NCI-H524 treated with DMSO at 0.1 percent for 48 hours (cell line): Measurements from ENCODE around the gene MYNN.
A peak's percentile ranks its signal among the peaks of the same experiment; 100 is the strongest.
"Not testable (repeated sequence)": the region's sequence is repeated elsewhere in the genome, so short reads cannot be mapped to it uniquely, and the experiment has no call there.

ENCODE experiments used
- DNase-seq: peaks from one replicate; lab custom pipeline; 2025; lab: John Stamatoyannopoulos, UW

The MYNN gene

DNA sequence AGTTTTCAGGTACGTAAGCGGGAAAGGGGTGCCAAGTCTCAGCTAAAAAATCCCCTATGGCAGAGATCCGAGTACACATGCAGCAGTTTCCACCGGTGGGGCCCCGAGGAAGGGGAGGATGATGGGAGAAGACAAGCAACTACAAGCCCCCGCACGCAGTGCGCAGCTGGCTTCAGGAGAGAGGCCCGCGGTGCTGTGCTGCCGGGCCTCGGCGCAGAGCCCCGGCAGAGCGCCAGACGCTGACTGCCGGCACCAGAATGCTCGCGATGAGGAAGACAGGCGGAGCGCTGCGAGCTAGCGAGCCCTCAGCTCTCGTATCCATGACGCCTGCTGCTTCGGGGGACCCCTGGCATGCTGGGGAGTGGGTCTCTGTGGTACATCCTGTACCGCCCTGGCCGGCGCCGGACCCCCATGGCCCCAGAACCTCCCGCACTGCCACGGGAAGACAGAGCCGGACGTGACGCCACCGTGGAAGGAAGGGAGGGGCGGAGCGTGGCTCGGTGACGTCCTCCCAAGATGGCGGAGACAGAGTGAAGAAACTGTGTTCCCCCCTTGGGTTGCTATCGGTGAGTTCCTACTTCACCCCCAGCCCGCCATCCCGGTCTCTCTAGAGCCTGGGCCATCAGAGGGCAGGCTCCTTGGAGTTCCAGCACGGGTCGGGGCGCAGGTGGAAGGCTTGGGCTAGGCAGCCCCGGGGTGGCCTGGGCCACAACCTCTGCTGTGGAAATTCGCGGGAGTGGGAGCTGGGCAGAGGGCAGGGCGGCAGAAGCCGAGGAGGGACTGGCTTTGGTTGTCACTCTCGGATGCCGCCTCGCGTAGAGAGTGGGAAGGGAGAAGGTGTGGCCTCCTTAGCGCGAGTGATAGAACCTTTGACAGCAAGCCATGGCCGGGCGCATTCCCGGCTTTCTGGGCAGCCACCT is at the start of gene MYNN:
Gene MYNN (plus strand): TSS at position 500 of the 920 bp plus-strand sequence. CDS start 900 bp downstream, outside the sequence.
- DNase-seq: peak; percentile 69

DNA sequence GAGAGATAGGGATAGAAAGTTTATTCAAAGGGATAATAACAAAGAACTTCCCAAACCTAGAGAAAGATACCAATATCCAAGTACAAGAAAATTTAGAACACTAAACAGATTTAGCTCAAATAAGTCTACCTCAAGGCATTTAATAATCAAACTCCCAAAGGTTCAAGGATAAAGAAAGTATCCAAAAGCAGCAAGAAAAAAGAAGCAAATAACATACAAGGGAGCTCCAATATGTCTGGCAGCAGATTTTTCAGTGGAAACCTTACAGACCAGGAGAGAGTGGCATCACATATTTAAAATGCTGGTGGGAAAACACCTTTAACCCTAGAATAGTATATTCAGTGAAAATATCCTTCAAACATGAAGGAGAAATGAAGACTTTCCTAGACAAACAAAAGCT is 41.3 kb upstream of the MYNN start:
- not testable (repeated sequence) for DNase-seq

DNA sequence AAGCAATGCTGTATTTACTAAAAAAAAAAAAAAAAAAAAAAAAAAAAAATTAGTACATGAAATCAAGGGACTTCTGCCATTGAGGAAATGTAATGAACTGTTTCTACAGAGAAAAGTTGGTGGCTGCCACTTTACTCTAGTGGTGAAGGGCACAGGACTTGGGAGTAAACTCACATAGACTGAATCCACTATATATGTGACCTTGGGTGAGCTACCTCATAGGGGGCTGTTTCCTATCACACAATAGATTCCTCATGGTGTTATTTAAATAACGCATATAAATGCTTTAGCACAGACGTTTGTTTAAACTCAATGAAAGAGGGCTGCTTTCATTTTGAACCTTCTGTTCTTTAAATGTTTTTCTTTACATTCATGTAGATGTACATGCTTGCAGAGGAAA is 34.1 kb upstream of the MYNN start:
- DNase-seq: no peak

DNA sequence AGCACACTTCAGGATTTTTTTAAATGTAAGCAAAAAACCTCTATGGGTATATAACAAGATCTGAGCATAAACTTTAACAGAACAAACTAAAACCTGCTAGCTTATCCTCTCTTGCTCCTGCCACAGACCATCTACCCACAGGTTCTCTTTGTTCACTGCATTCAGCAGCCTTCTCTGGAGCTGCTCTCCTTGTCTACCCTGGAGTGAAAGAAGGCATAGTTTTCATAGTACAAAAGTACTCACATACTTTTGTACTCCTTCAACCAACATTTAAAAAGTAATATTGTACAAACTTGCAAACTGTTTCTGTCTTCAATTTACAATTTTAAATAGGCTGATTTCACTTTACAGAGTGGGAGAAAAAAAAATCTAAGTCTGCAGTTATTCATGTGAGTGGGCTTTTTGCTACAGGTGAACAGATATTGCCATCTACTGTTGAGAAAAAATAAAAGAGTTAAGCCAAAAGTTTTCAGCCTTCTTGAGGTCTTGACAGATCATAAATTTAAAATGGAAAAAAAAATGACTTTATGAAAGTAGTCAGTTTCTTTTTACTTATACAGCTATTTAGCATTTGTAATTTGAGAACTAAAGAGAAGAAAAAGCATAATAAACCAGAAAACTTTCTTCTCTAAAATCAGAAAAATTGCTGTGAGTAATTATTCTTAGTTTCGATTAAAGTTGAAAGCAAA is 28.7 kb upstream of the MYNN start:
- DNase-seq: no peak

DNA sequence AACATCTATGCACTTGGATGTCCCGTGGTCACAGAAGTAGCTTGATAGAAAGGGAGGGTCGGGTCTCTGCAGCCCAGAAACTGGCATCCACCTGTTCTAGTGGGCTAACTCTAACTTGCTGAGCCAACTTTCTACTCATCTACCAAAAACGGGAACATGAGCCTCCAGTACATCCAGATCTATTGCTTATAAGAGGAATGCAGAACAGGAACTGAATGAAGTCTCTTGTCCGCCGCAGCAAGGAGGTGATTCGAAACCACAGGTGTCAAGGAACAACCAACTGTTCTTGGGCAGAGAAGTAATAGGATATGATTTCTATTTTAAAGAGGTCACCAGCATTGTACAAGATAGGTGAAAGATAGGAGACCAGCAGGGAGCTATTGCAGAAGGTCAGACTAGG is 26.3 kb upstream of the MYNN start:
- DNase-seq: no peak

DNA sequence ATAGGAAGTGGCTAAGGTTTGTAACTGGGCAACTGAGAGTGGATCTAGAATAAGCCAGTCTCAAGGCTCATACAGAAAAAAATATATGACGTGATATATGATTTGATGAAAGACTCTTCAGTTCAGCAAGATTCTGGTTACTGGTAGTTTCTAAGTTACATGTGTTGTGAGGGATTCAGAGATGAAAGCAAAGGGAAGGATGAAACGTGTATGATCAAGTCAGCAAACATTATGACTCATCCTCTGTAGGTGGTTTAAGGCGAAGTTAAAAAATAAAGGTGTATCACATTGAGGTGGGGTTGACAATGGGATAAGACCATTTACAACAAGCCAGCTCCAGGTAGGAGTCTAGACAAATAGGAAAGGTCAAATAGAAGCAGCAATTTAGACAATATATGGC is 24.5 kb upstream of the MYNN start:
- DNase-seq: no peak

DNA sequence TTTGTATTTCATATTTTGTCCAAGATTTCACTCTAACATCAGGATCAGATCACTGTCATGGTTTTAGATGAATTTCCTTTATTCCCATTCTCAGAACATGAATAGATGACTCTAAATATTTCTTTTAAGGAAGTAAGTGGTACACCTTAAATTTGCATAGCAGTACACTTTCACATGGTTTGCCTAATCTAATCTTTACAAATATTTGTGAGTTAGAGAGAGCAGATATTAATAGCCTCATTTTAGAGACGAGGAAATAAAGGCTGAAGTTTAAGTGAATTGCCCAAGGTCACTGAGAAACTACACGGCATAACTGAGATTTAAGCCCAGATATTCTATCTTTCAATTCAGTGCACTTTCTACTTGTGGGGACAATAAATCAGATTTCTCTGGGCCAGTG is 22.5 kb upstream of the MYNN start:
- DNase-seq: no peak

DNA sequence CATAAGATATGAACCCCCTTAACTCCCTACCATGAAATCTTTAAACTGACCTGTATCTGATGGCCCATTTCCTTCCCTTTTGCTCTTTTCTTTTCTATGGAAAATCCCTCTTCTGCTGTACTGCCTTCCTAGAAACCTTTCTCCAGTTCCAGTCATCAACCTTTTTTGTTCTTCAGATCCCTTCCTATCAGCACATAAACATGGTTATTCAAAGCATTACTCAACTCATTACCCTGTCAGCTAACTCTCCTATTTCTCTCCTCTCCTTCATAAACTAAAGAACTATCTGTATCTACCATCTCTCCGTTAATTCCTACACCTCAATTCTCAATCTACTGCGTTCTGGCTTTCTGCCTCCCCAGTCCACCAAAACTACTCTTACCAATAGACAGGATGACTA is 21.3 kb upstream of the MYNN start:
- no peak for DNase-seq

DNA sequence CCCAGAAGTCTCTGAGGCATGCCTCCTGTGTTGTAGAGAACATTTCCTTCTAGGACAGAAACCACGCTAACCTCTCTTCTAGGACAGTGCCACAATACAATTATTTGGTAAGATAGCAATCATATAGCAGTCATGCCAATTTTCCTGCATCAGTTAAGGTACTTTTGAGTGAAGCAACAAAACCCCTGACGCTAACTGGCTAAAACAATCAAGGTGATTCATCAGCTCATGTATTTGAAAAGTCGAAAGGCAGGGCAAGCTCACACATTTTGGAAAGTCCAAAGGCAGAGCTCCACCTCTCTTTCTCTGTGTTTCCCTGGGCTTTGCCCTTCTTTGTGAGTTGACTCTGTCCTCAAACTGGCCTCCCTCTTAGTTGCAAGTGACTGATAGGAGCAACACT is 18.5 kb upstream of the MYNN start:
- DNase-seq: no peak

DNA sequence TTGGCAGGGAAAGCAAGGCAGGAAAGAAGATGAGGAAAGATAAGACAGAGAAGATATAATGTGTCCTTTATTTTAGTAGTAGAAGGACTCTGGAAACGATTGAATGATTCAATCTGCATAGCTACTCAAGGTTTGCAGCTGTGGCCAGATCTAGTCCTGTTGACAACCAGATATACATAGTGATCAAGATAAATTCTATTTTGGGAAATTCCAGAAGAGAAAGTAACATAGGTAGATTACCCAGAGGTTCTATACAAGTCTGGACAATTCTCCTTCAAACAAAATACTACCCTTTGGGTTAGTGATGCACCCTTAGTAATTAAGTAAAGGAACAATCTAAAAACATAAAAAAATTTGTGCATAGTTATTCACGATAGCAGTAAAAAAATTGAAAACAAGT is 17.7 kb upstream of the MYNN start:
- DNase-seq: no peak

DNA sequence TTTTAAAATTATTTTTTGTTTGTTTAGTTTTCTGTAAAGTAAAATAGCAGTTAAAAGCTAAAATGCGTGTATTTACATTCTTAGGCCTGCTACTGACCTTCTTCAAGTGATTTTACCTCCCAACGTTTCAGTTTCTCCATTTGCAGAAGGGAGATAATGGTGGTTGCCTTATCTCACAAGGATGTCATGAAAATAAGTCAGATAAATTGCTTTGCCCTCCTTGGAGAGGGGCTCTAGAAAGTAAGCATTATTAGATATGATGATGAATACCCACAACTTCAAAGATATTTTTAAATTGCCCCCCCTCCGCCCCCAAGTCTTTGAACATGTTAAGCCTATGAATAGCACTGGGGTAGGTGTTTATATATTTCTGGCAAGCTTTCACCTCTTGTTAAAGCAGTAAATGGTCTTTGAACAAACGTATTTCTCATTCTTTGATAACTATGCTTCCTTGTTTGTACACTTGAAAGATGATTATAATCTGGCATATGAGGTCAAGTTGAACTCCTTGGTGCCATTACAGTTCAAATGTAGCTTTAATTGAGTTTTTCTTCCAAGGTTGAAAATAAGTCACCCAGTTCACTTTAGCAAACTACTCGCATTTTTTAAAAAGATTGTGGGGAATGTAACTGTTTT is 14.7 kb upstream of the MYNN start:
- no peak for DNase-seq

DNA sequence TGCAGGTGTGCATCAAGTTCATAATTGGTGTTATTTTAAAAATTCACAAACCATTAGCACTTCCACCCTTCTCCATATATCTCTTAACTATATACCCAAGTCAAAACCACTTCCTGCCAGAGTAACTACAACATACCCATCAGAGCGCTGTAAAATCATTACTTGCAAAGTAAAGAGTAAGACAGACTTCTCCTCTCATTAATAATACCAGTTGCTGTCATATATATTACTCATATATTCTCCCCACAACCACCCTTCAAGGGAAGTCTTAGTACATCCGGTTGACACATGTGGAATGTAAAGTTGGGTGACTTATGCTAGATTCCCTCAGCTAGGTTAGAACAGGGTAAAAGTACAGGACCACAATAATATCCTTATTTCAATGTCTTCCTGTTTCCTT is 13.9 kb upstream of the MYNN start:
- DNase-seq: no peak

DNA sequence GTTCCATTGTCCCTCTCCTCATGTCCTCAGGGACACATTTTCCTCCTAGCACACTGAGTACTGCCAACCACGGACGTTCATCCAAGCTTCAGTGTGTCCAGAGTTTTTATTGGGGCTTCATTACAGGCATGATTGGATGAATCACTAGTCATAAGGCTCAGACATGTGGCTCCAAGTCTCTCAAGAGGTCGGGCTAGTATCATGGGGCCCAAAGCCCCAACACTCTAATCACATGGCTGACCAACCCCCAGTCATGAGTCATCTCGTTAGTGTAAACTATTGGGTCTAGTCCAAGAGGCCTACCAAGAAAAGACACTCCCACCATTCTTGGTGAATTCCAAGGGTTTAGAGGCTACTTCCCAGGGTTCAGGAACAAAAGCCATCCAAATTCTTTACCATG is 12.7 kb upstream of the MYNN start:
- DNase-seq: no peak

DNA sequence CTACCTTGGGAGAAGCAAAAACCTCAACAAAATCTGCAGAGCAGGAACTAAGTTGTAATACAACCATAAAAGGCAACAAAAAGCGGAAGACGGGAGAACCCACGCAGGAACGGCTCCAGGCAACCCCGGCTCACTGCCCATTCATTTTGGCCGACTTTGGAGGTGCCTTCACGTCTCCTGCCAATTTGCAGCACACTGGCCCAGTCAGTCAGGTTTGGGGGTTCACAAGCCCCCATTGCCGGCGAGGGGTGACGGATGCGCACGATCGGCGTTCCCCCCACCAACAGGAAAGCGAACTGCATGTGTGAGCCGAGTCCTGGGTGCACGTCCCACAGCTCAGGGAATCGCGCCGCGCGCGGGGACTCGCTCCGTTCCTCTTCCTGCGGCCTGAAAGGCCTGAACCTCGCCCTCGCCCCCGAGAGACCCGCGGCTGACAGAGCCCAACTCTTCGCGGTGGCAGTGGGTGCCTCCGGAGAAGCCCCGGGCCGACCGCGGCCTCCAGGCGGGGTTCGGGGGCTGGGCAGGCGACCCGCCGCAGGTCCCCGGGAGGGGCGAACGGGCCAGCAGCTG is 8.8 kb upstream of the MYNN start:
- DNase-seq: no peak

DNA sequence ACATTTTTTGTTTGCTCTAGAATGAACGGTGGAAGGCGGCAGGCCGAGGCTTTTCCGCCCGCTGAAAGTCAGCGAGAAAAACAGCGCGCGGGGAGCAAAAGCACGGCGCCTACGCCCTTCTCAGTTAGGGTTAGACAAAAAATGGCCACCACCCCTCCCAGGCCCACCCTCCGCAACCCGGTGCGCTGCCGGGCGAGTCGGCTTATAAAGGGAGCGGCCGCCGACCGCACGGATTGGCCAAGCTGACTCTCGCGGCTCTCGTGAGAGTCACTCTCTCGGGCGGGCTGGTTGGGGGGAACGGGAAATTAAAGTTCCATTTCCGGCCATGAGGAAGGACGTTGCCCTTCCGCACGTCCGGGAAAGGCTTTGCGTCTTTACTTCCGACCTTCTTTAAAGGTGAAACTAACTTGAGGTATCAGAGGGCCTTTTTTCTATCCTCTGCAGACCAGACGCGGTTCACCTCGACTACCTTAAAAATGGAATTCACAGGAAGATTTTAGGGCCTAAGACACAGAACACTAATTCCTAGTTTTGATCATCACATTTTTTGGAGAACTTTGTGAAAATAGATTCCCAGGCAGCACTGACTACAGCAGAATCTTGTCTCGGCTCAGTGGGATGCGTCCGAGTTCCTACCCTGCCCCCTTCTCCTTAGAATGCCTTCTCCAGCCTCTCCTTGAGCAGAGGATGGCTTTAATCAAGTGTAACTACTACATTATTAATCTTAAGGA is 8.1 kb upstream of the MYNN start, which contains the start of gene TERC:
Gene TERC (minus strand): TSS at position 179 of the 731 bp plus-strand sequence.
- DNase-seq: peak; percentile 85

DNA sequence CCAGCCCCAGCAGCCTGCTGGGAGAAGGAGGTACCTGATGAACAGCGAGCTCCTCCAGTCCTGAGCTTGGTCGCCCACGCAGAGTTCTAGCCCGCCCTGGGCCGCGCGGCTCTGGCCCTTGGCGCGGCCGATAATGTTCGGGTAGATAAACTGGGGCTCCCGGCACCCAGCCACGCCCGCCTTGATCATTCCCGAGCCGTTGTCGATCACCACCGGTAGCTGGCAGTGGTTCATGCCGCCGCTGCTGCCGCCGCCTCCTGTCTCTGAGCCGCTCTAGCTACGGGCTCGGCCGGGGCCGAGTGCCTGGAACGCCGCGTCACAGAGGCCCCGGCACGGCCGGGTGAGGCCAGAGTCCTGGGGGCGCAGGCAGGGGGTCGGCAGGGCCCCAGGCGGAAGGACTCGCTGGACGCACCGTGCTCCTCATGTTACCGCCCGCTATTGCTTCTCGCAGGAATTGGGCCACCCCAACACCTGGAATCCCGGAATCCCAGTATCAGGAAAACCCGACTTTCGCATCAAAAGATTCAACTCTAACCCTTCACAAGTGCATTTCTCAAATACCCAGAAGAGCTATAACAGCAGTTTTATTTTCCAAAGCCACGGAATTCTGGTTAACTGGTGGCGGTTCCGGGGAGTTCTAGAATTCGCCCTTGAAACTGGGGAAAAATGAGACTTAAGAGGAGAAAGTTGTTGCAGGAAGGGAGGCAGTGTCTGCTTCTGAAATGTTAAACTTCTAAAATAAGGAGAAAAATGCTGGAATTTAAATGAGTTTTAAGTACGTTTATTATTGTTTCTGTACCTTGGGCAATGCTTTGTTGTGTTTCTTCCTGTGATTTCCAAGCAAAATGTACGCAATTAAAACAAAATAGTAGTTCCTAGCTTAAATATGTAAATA is 3.7 kb upstream of the MYNN start, which contains the start of gene ACTRT3:
Gene ACTRT3 (minus strand): TSS at position 275 of the 895 bp plus-strand sequence. CDS start 41 bp downstream, at position 234.
- DNase-seq: peak; percentile 59

DNA sequence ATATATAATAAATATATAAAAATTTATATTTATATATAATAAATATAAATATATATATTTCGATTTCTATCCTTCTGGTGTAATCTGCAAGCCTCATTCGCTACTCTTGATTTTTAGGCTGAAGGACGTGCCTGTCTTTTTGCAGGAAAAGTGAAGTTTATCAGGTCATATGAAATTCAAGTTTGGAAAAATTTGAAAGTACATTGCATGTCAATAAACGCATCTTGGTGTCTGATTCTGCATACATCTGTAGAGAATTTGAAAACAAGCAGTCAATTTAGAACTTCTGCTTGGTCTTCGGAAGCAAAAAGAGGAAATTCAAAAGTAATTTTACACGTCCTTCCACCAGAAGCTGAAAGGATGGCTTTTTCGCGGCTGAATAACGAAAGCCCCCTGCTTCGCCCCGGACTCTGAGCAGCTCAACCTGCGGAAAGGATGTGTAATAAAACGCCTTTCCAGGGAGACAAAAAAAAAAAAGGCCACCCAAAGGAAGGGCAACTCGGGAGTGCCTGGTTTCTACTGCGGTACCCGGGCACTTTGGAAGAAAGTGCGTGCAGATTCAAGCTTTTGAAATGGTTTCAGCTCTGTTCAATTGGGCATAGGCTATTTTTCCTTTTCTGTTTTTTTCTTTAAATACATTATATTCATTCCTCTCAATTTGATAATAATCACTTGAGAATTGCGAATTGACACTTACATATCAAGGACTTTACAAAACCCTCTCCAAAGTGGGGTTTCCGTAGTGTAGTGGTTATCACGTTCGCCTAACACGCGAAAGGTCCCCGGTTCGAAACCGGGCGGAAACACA is 1.5 kb upstream of the MYNN start:
- DNase-seq: peak; percentile 78

DNA sequence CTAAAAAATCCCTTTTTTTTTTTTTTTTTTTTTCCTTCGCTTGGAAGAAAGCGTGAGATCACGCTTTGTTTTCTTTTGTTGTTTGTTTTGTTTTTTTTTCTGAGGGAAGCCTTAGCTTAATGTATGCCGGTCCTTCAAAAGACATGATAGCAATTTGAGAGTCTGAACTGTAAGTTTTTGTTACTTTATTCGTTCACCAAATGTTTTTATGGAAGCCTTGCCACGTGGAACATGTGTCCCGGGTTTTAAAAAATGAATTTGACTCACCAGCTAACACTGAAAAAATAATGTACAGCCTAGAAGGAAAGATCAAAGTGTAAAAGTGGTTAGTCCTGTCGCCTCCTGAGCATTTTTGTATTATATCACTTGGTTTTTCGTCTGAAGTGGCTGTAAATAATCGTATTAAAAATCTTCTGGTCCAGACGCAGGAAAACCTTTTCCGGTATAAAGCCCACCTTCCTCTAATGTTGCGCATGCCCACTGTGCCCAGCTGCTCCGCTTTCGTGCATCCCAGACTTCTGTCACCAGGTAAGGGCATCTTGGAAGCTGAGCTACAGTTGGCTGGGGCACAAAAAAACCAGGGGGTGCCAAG is 795 bp upstream of the MYNN start:
- peak; percentile 86 for DNase-seq

DNA sequence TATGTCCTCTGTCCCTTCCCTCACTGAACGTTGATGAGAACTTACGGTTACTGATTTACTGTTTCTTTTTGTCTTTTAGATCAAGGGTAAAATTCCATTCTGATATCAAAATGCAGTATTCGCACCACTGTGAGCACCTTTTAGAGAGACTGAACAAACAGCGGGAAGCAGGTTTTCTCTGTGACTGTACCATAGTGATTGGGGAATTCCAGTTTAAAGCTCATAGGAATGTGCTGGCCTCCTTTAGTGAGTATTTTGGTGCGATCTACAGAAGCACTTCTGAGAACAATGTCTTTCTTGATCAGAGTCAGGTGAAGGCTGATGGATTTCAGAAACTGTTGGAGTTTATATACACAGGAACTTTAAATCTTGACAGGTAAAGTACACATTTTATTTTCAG is 990 bp downstream of the MYNN start:
- no peak for DNase-seq
